ENCODE results near the gene NXPE1. TPM values are rescaled to one million over a fixed set of nuclear protein-coding genes. Genes with fewer than 3 reads are reported as not detected.
A peak's percentile ranks its signal among the peaks of the same experiment; 100 is the strongest.

NXPE1 gene
- total and polyA plus RNA-seq, 2 experiments from 2014 or later, result not detected

DNA sequence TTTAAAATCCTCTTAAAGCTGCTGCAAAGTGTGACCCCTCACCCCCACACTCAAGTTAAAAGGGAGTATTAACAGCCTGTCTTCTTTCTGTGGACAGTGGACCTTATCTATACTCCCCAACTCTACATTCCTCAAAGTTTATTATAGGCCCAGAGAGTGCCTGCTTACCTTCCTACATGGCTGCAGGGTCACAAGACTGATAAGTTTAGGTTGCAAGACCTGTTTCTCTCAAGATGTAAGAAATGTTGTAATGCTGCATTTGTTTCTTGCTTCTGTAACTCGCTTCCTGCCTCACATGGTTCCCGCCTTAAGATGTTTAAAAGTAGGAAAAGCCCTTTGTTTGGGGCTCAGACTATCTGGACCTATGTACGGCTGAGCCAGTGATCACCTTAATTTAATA, 10.1 kb upstream of the NXPE1 start (continued):
- no peak for TF ChIP-seq ZNF462 (CRISPR knock-in tag; IDR thresholded peaks at IDR 0.05)
- TF ChIP-seq POLR2AphosphoS5 (IDR thresholded peaks at IDR 0.05; ENCODE audit: low read depth), result no peak
- TF ChIP-seq STAT1 (IDR thresholded peaks at IDR 0.05; ENCODE audit: unreplicated experiment), result no peak
- TF ChIP-seq, protein P1, sequence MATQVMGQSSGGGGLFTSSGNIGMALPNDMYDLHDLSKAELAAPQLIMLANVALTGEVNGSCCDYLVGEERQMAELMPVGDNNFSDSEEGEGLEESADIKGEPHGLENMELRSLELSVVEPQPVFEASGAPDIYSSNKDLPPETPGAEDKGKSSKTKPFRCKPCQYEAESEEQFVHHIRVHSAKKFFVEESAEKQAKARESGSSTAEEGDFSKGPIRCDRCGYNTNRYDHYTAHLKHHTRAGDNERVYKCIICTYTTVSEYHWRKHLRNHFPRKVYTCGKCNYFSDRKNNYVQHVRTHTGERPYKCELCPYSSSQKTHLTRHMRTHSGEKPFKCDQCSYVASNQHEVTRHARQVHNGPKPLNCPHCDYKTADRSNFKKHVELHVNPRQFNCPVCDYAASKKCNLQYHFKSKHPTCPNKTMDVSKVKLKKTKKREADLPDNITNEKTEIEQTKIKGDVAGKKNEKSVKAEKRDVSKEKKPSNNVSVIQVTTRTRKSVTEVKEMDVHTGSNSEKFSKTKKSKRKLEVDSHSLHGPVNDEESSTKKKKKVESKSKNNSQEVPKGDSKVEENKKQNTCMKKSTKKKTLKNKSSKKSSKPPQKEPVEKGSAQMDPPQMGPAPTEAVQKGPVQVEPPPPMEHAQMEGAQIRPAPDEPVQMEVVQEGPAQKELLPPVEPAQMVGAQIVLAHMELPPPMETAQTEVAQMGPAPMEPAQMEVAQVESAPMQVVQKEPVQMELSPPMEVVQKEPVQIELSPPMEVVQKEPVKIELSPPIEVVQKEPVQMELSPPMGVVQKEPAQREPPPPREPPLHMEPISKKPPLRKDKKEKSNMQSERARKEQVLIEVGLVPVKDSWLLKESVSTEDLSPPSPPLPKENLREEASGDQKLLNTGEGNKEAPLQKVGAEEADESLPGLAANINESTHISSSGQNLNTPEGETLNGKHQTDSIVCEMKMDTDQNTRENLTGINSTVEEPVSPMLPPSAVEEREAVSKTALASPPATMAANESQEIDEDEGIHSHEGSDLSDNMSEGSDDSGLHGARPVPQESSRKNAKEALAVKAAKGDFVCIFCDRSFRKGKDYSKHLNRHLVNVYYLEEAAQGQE (IDR thresholded peaks at IDR 0.05; ENCODE audit: unreplicated experiment), result no peak

DNA sequence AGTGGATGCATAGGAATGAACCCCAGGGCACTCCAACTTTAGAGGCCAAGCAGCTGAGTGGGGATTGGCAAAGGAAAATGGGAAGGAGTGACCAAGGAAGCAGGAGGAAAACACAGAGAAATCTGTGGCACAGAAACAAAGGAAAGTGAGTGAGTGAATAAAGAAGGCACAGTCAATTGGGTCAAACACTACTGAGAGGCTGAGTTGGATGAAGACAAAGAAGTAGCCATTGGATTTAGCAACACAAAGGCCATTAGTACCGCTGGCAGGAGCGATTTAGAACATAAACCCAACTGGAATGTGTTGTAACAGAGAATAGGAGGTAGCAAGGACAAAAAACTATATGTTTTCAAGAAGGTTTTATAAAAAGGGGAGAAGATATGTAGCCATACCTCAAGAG, 6.6 kb upstream of the NXPE1 start:
- H3K4me1 ChIP-seq (ENCODE audit: insufficient read depth), result peaks cover 14% of the 10 kb centered on the region
- H3K9me2 ChIP-seq (ENCODE audit: insufficient read depth), result peaks cover 6% of the 10 kb centered on the region
- H3K27ac Mint-ChIP-seq, result no peak overlapping the region; the same call in 1 of the 2 replicates
- ATAC-seq (peak; percentile 86), DNase-seq (ENCODE audit: low spot score) (peak; percentile 43)
- no peak overlapping the region for H3K4me3 Mint-ChIP-seq
- 0 out of 2 replicates have a peak overlapping the region, but pooled peaks have one; percentile 0 for H3K27ac ChIP-seq (ENCODE audit: low read depth)
- H3K27me3 Mint-ChIP-seq (ENCODE audit: insufficient read depth, low read depth, poor library complexity), result peaks cover 1% of the 10 kb centered on the region
- no peaks in the 10 kb centered on the region for H3K27me3 ChIP-seq (ENCODE audit: insufficient read depth)
- TF ChIP-seq STAT1 (IDR thresholded peaks at IDR 0.05; ENCODE audit: unreplicated experiment) (no peak), ZNF462 (CRISPR knock-in tag; IDR thresholded peaks at IDR 0.05) (peak; percentile 71)
- no peak overlapping the region for H3K4me3 ChIP-seq
- peaks cover 2% of the 10 kb centered on the region; the same call in 1 of the 3 replicates for H3K36me3 Mint-ChIP-seq (ENCODE audit: low read depth)
- no peaks in the 10 kb centered on the region for H3F3A ChIP-seq (replicated peaks; ENCODE audit: low read depth)
- H4K20me1 ChIP-seq (replicated peaks; ENCODE audit: insufficient read depth), result no peaks in the 10 kb centered on the region
- peak overlapping the region; percentile 1 for H3K4me2 ChIP-seq
- H3K79me2 ChIP-seq (replicated peaks; ENCODE audit: insufficient read depth), result no peaks in the 10 kb centered on the region
- no peaks in the 10 kb centered on the region for H3K36me3 ChIP-seq (ENCODE audit: insufficient read depth)
- H3K9me3 Mint-ChIP-seq, result no peaks in the 10 kb centered on the region
- peaks cover 24% of the 10 kb centered on the region for H3K4me1 Mint-ChIP-seq
- no peak overlapping the region; the same call in 1 of the 2 replicates for H2AFZ ChIP-seq

Measured in GM23338 (cell line).